Retinal pigment epithelial cell (primary cell): ENCODE measurements around the gene LIN7A.
"Not testable (repeated sequence)": the region's sequence is repeated elsewhere in the genome, so short reads cannot be mapped to it uniquely, and the experiment has no call there.

Experiments
- DNase-seq: peaks from one replicate; pipeline ENCODE4 v3.0.0-alpha.2; 2010; ENCODE audit warnings: low read depth
- H3K4me3 ChIP-seq: 2 replicates; pipeline ENCODE4 v1.5.1; 2011; ENCODE audit warnings: mild to moderate bottlenecking, low read length, control low read depth, moderate library complexity
- CTCF ChIP-seq: conservative IDR thresholded peaks from 2 replicates; pipeline ENCODE4 v1.5.1; 2011; ENCODE audit warnings: low read depth, low read length, control low read depth, inconsistent platforms

LIN7A gene

GRCh38 chr12:80802652-80803400 is 134.9 kb downstream of the LIN7A start:
- no peak for DNase-seq
- H3K4me3 ChIP-seq: no peak overlapping the region
- no peak for TF ChIP-seq CTCF

- H3K4me3 ChIP-seq: no peak overlapping the region
- DNase-seq: no peak
- TF ChIP-seq CTCF: no peak
Measured at GRCh38 chr12:80798281-80798680, 139.5 kb downstream of the LIN7A start.

- TF ChIP-seq CTCF: no peak
- no peak overlapping the region for H3K4me3 ChIP-seq
- DNase-seq: no peak
Measured at GRCh38 chr12:80794551-80794950, 143.2 kb downstream of the LIN7A start.

GRCh38 chr12:80792861-80793260 is 144.9 kb downstream of the LIN7A start:
- TF ChIP-seq CTCF: no peak
- DNase-seq: no peak
- no peak overlapping the region for H3K4me3 ChIP-seq

- DNase-seq: no peak
Measured at GRCh38 chr12:80791863-80792262, 145.9 kb downstream of the LIN7A start.

GRCh38 chr12:80788407-80788806 is 149.3 kb downstream of the LIN7A start:
- not testable (repeated sequence) for DNase-seq, H3K4me3 ChIP-seq

More at GRCh38 chr12:80791863-80792262, 145.9 kb downstream of the LIN7A start:
- H3K4me3 ChIP-seq: no peak overlapping the region
- TF ChIP-seq CTCF: no peak

GRCh38 chr12:80782963-80783470 is 154.7 kb downstream of the LIN7A start:
- not testable (repeated sequence) for DNase-seq, H3K4me3 ChIP-seq

- H3K4me3 ChIP-seq: no peak overlapping the region
- DNase-seq: no peak
- no peak for TF ChIP-seq CTCF
Measured at GRCh38 chr12:80781313-80781712, 156.4 kb downstream of the LIN7A start.
